IPS-NIHi7 (cell line): ENCODE results near the gene ATP8B4.
A peak's percentile ranks its signal among the peaks of the same experiment; 100 is the strongest.

Source experiments
- DNase-seq: peaks from one replicate; pipeline ENCODE4 v3.0.0; 2012; ENCODE audit warnings: mixed read lengths; ENCODE audit errors: extremely low spot score

ATP8B4 gene

GRCh38 chr15:49898097-49898496, 220.9 kb downstream of the ATP8B4 start:
- no peak for DNase-seq

- no peak for DNase-seq
Observed at GRCh38 chr15:49895347-49896223, 223.4 kb downstream of the ATP8B4 start.

- no peak for DNase-seq
Observed at GRCh38 chr15:49890689-49891088, 228.3 kb downstream of the ATP8B4 start.

- DNase-seq, result no peak
Observed at GRCh38 chr15:49889536-49889935, 229.5 kb downstream of the ATP8B4 start.

GRCh38 chr15:49888734-49889133, 230.3 kb downstream of the ATP8B4 start:
- no peak for DNase-seq

- DNase-seq, result no peak
Observed at GRCh38 chr15:49888323-49888693, 230.7 kb downstream of the ATP8B4 start.

- no peak for DNase-seq
Observed at GRCh38 chr15:49887659-49888322, 231.2 kb downstream of the ATP8B4 start.

- DNase-seq, result no peak
Observed at GRCh38 chr15:49883121-49883520, 235.9 kb downstream of the ATP8B4 start.

GRCh38 chr15:49881866-49882265, 237.2 kb downstream of the ATP8B4 start:
- no peak for DNase-seq

GRCh38 chr15:49881433-49881832, 237.6 kb downstream of the ATP8B4 start:
- no peak for DNase-seq

GRCh38 chr15:49877873-49878521, 241.0 kb downstream of the ATP8B4 start:
- DNase-seq, result no peak

GRCh38 chr15:49877117-49877872, 241.7 kb downstream of the ATP8B4 start:
- no peak for DNase-seq

GRCh38 chr15:49876401-49877038, 242.5 kb downstream of the ATP8B4 start:
- DNase-seq, result peak; percentile 76

GRCh38 chr15:49875392-49875791, 243.6 kb downstream of the ATP8B4 start:
- DNase-seq, result no peak

GRCh38 chr15:49870472-49870871, 248.6 kb downstream of the ATP8B4 start:
- no peak for DNase-seq

GRCh38 chr15:49868348-49868747, 250.7 kb downstream of the ATP8B4 start:
- no peak for DNase-seq

GRCh38 chr15:49865925-49866757, 252.9 kb downstream of the ATP8B4 start:
- no peak for DNase-seq

GRCh38 chr15:49864251-49864650, 254.8 kb downstream of the ATP8B4 start:
- DNase-seq, result no peak

- DNase-seq, result no peak
Observed at GRCh38 chr15:49863431-49864224, 255.4 kb downstream of the ATP8B4 start.

GRCh38 chr15:49860101-49860500, 258.9 kb downstream of the ATP8B4 start:
- DNase-seq, result no peak
